Measurements from ENCODE around the gene CCDC59.

The CCDC59 gene

DNA sequence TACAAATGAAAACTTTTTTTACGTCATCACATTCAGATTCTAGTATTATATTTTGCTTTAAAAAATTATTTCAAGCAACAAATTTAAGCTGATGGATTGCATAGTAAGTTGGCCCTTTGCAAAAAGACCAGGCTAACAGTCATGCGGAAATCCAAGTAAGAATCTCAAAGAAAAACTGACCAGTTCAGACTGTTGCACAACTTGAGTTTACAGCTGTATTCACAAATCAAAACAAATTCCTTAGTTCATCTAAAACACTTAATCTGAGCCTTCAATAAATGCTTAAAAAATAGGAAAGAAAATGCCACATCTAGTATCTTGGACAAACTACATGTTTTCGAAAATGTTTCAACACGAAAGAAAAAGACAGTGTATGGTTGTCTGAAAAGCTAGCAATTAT lies 847 bp downstream of the CCDC59 start:
- H3K4me3 Mint-ChIP-seq, result peak overlapping the region; percentile 98
- ATAC-seq (ENCODE audit: low read depth), result no peak
- H3K4me1 Mint-ChIP-seq, result peaks cover 17% of the 10 kb centered on the region

DNA sequence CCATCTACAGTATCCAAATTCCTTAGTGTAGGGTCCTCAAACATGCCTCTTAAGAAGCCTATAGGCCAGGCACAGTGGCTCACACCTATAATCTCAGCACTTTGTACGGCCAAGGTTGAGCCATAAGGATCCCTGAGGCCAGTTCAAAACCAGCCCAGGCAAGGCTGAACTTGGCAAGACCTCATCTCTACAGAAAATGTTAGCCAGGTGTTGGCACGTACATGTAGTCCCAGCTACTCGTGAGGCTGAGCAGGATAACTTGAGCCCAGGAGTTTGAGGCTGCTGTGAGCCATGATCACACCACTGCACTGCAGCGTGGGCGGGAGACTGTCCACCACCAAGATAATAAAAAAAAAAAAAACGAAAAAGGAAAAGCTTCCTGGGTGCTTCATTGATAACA lies 6.8 kb downstream of the CCDC59 start:
- Mint-ChIP-seq H3K9me3 (no peaks in the 10 kb centered on the region), H3K27ac (no peak overlapping the region), H3K4me1 (peaks cover 5% of the 10 kb centered on the region), H3K36me3 (peaks cover 20% of the 10 kb centered on the region), H3K27me3 (no peaks in the 10 kb centered on the region), H3K4me3 (no peak overlapping the region)
- DNase-seq (ENCODE audit: low spot score in 2 of 2), result no peak
- ATAC-seq (ENCODE audit: low read depth), result no peak

More for the DNA sequence above, 847 bp downstream of the CCDC59 start:
- Mint-ChIP-seq H3K27ac (peak overlapping the region; percentile 99), H3K27me3 (no peaks in the 10 kb centered on the region), H3K9me3 (no peaks in the 10 kb centered on the region), H3K36me3 (peaks cover 22% of the 10 kb centered on the region)
- DNase-seq (ENCODE audit: low spot score in 2 of 2), result no peak

DNA sequence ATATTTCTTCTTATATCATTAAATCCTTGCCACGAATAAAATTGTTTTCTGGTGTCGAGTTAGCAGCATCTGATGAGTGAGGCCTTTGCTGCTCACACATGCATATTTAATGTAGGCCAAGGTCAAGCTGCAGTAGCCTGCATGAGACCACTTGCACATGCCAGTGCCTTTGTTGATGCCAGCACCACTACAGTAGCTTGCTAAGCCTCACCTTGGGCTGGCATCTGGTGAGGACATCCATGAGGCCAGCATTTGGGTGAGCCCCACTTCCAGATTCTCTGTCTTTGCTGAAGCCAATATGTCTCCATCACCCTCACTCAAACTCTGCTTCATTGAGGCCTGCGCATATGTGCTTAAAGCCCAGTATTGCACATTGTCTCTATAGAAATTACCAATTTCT lies 8.0 kb downstream of the CCDC59 start:
- no peaks in the 10 kb centered on the region for H3K27me3 Mint-ChIP-seq
- no peak overlapping the region for H3K4me3 Mint-ChIP-seq
- H3K9me3 Mint-ChIP-seq, result no peaks in the 10 kb centered on the region
- H3K27ac Mint-ChIP-seq, result no peak overlapping the region
- peaks cover 18% of the 10 kb centered on the region for H3K36me3 Mint-ChIP-seq
- no peak for ATAC-seq (ENCODE audit: low read depth)
- H3K4me1 Mint-ChIP-seq, result peaks cover 2% of the 10 kb centered on the region
- no peak for DNase-seq (ENCODE audit: low spot score in 2 of 2)

DNA sequence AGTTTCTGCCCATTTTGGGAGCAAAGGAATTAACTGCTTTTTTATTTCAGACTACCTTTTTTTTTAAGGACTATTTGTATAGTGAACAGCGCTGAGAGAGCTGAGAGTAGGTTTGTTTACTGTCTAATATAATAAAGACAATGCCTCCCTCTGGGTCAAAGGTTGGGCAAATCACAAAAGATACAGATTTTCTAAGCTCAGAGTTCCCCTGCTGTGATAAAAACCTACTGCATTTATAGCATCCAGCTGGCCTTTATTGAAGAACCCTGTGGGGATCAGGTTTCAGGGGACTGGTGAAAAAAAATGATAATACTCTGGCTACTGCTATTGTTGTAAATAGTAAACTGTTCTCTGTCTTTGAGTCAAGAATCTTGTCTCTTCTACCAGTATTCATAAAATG lies 28.7 kb downstream of the CCDC59 start:
- DNase-seq (ENCODE audit: low spot score in 2 of 2) (no peak), ATAC-seq (ENCODE audit: low read depth) (no peak)

DNA sequence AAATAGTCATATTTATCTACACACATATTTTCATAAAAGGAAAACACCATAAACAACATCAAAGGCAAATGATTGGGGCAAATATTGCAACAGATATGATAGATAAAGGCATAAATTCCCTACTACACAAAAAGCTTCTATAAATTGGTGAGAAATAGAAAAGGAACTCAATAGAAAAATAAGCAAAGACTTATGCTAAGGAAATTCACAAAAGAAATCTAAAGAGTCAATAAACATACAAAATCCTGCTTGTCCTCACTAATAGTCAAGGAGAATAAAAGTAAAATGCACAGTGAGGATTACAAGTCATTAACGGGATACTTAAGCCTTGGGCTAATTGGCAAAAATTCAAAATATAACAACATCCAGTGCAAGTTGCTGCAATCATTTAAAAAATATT lies 30.3 kb downstream of the CCDC59 start:
- Mint-ChIP-seq H3K4me1 (no peaks in the 10 kb centered on the region), H3K36me3 (no peaks in the 10 kb centered on the region), H3K4me3 (no peak overlapping the region), H3K27ac (no peak overlapping the region), H3K27me3 (no peaks in the 10 kb centered on the region), H3K9me3 (no peaks in the 10 kb centered on the region)
- DNase-seq (ENCODE audit: low spot score in 2 of 2), result no peak
- no peak for ATAC-seq (ENCODE audit: low read depth)

More for the DNA sequence above, 28.7 kb downstream of the CCDC59 start:
- Mint-ChIP-seq H3K36me3 (no peaks in the 10 kb centered on the region), H3K27me3 (no peaks in the 10 kb centered on the region), H3K27ac (no peak overlapping the region), H3K4me1 (no peaks in the 10 kb centered on the region), H3K9me3 (no peaks in the 10 kb centered on the region), H3K4me3 (no peak overlapping the region)

DNA sequence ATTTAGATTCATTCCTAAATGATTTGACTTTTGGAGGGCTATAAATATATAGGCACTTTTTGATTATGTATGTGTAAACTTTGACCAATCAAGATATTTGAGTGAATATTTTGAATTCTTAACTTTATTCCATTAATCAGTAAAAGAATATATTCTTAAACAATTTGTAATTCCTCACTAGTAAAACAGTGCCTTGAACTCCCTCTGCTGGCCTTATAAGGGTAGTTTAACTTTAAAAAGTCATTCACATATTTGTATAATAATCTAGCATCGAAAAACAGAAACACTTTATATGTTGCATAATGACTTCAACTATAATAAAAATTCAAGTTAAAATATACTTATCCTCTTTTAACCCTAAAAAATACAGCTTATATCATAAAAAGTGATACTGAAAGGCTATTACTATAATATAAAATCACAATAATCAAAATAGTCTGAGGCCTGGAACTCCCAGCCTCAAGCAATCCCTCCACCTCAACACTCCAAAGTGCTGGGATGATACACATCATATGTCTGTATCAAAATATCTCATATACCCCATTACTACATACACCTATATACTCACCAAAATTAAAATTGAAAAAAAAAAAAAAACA lies 31.2 kb downstream of the CCDC59 start:
- ATAC-seq (ENCODE audit: low read depth), result no peak
- Mint-ChIP-seq H3K4me1 (no peaks in the 10 kb centered on the region), H3K27ac (no peak overlapping the region), H3K9me3 (no peaks in the 10 kb centered on the region), H3K27me3 (no peaks in the 10 kb centered on the region), H3K36me3 (no peaks in the 10 kb centered on the region), H3K4me3 (no peak overlapping the region)
- no peak for DNase-seq (ENCODE audit: low spot score in 2 of 2)

DNA sequence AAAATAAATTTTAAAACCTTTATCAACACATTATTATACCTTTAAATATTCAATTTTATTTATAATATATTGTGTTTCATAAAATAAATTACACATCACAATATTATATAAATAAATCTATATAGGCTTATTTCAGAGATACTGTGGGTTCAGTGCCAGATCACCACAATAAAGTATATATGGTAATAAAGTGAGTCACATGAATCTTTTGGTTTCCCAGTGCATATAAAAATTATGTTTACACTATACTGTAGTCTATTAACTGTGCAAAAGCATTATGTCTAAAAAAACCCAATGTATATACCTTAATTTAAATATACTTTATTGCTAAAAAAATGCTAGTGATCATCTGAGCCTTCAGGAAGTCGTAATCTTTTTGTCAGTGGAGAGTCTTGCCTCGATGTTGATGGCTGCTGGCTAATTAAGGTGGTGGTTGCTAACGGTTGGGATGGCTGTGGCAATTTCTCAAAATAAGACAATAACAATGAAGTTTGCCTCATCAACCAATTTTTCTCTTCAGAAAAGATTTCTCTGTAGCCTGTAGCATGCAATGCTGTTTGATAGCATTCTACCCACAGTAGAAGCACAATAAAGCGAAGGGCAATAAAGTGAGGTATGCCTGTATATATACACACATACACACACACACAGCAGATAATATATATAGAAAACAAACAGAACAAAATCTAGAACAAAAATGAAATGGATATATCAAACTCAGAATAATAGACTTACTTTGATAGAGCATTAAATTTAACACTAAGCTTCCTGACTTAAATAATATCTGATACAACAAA lies 32.4 kb downstream of the CCDC59 start:
- H3K4me1 Mint-ChIP-seq, result no peaks in the 10 kb centered on the region
- no peak overlapping the region for H3K27ac Mint-ChIP-seq
- no peak for DNase-seq (ENCODE audit: low spot score in 2 of 2)
- no peaks in the 10 kb centered on the region for H3K9me3 Mint-ChIP-seq
- ATAC-seq (ENCODE audit: low read depth), result no peak
- H3K4me3 Mint-ChIP-seq, result no peak overlapping the region
- H3K27me3 Mint-ChIP-seq, result no peaks in the 10 kb centered on the region
- H3K36me3 Mint-ChIP-seq, result no peaks in the 10 kb centered on the region

DNA sequence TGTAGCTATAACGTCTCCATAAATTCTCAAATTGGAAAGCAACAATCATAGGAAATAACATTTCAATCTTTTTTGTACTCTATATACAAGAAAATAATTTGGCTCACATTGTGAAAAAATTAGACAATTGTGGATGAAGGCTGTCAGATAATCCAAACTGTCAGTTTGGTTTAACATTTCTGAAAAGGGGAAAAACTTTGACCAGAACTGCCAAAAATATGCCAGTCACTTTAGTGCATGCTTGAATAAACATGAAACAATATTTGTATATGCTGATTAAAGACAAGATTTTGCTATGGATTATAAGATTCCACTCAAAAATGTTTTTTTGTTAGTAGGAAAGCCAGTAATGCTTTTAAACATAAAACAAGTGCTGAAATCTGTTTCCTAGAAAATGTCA lies 38.9 kb downstream of the CCDC59 start:
- H3K9me3 Mint-ChIP-seq, result no peaks in the 10 kb centered on the region
- DNase-seq (ENCODE audit: low spot score in 2 of 2), result no peak

DNA sequence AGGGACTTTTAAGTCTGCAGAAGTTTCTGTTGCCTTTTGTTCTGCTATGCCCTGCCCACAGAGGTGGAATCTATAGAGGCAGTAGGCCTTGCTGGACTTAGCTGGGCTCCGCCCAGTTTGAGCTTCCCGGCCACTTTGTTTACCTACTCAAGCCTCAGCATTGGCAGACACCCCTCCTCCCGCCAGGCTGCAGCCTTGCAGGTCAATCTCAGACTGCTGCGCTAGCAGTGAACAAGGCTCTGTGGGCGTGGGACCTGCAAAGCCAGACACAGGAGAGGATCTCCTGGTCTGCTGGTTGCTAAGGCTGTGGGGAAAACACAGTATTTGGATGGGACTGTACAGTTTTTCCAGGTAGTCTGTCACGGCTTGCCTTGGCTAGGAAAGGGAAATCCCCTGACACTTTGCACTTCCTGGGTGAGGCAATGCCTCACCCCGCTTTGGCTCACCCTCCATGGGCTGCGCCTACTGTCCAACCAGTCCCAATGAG lies 43.7 kb downstream of the CCDC59 start:
- H3K36me3 Mint-ChIP-seq, result no peaks in the 10 kb centered on the region
- ATAC-seq (ENCODE audit: low read depth), result no peak
- H3K4me1 Mint-ChIP-seq, result no peaks in the 10 kb centered on the region
- no peak overlapping the region for H3K27ac Mint-ChIP-seq
- no peak for DNase-seq (ENCODE audit: low spot score in 2 of 2)
- no peak overlapping the region for H3K4me3 Mint-ChIP-seq
- H3K9me3 Mint-ChIP-seq, result peaks cover 3% of the 10 kb centered on the region
- peaks cover 1% of the 10 kb centered on the region for H3K27me3 Mint-ChIP-seq

More for the DNA sequence above, 38.9 kb downstream of the CCDC59 start:
- no peaks in the 10 kb centered on the region for H3K4me1 Mint-ChIP-seq
- no peaks in the 10 kb centered on the region for H3K36me3 Mint-ChIP-seq
- no peak overlapping the region for H3K4me3 Mint-ChIP-seq
- ATAC-seq (ENCODE audit: low read depth), result no peak
- H3K27me3 Mint-ChIP-seq, result peaks cover 1% of the 10 kb centered on the region
- no peak overlapping the region for H3K27ac Mint-ChIP-seq

Data from memory B cell (primary cell).